Suppressor macrophage treated with lipopolysaccharide for 1 hour (primary cell): ENCODE measurements around the gene SERINC4.

Experiments used
- DNase-seq, 3 donors: peaks; one replicate each; pipeline ENCODE4 v3.0.0-alpha.2; 2020 to 2022

The SERINC4 gene

GRCh38 chr15:43795997-43796396, 4.0 kb downstream of the SERINC4 start:
- DNase-seq = no peak

- DNase-seq = no peak
Measured at GRCh38 chr15:43795197-43795596, 4.8 kb downstream of the SERINC4 start.

GRCh38 chr15:43794269-43795037, 5.6 kb downstream of the SERINC4 start:
- DNase-seq = no peak

DNA sequence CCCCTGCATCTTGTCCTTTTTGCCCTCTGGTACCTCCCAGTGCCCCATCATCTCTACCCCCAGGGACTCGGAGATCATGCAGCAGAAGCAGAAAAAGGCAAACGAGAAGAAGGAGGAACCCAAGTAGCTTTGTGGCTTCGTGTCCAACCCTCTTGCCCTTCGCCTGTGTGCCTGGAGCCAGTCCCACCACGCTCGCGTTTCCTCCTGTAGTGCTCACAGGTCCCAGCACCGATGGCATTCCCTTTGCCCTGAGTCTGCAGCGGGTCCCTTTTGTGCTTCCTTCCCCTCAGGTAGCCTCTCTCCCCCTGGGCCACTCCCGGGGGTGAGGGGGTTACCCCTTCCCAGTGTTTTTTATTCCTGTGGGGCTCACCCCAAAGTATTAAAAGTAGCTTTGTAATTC, 6.4 kb downstream of the SERINC4 start:
- DNase-seq = no peak

DNA sequence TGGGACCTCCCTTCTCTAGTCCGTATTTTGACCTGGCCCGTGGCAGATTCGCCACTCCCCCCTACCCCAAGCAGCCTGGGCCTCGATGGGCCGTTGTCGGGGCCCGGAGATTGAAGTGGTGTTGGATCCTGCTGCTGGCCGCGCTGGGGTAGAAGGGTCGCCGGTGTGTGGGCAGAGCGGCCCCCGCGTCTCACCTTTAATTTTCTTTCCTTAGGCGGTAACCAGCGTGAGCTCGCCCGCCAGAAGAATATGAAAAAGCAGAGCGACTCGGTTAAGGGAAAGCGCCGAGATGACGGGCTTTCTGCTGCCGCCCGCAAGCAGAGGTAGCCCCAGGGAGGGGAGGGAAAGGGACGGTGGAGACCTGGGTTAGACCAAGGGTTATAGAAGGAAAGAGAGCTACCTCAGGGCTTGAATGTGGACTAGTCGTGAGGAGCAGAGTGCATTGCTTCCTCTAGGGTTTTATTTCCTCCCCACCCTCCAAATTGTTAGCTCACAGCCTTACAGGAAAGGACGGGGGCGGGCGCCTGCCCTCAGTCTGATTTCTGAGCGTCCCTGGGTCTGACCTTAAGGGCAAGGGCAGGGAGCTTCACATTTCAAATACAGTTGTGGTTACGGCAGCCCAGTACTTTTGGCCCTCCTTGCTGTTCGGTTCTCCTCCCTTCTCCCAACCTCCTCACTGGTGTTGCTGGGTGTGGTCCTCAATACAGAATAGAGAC, 7.1 kb downstream of the SERINC4 start:
- DNase-seq = peak; percentile 78 to 83 (median 81)

GRCh38 chr15:43791993-43792760, 7.8 kb downstream of the SERINC4 start, which contains the start of gene SERF2:
SERF2 (plus strand) TSS chr15:43792320; CDS start chr15:43792377, 57 bp downstream.
- DNase-seq = peak; percentile 99 to 100 (median 100)

GRCh38 chr15:43789409-43789808, 10.6 kb downstream of the SERINC4 start:
- no peak for DNase-seq

- DNase-seq = no peak
Measured at GRCh38 chr15:43779016-43779415, 21.0 kb downstream of the SERINC4 start.

GRCh38 chr15:43777267-43777914, 22.6 kb downstream of the SERINC4 start:
- peak; percentile 75 to 82 (median 77) for DNase-seq

DNA sequence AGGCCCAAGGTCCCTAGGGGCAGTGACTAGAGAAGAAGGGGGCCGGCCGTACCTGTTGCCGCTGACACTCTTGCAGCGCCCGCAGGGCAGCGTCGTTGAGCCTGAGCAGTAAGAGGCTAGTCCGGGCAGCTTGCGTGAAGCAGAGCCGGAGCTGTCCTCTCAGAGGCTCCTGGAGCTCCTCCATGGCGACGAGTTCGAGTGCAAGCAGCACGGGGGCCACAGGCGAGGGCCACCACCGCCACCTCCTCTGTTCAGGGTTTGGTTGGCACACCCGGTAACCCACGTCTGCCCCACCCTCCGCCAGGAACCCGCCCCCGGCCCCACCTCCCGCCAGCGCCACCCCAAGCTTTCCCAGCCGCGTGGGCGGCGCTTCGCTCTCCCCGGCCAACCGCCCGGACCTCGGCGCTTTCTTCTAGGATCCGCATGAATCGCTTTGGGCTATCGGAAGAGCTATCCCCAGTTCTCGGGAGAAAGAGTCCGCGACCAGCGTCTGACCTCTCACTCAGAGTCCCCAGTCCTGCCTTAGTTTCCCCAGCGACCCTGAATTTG, 23.2 kb downstream of the SERINC4 start, which contains the start of gene ELL3:
ELL3 (minus strand) TSS at position 249 of the 549 bp plus-strand sequence; CDS start at position 184, 65 bp downstream.
- DNase-seq = peak; percentile 84 to 95 (median 92)

DNA sequence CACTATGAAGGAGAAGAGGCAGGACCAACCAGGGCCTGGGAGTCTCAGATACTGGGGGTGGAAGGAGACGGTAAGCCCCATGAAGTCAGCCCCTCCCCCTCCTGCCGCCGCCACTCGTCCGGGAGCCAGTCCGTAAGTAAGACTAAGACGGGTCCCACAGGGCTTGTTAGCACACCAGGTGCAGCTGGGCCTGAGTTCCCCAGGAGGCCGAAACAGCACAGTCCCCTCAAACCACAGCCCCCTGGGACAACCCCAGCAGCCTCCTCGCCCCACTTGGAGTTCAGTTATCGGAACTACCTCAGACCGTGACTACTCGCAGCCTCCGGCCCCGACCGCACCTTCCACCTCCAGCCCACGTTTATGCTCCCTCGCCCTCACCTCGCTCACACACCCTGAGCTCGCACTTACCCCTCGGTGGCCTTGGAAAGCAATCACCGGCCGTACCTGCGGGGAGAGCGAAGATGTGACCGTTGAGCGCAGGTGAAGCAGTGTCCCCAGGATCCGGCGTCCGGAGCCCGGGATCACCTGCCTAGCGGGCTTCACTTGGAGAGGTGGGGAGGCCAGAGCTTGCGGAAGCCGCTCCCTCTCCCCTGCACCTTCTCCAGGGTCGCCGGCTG, 23.8 kb downstream of the SERINC4 start:
- no peak for DNase-seq

DNA sequence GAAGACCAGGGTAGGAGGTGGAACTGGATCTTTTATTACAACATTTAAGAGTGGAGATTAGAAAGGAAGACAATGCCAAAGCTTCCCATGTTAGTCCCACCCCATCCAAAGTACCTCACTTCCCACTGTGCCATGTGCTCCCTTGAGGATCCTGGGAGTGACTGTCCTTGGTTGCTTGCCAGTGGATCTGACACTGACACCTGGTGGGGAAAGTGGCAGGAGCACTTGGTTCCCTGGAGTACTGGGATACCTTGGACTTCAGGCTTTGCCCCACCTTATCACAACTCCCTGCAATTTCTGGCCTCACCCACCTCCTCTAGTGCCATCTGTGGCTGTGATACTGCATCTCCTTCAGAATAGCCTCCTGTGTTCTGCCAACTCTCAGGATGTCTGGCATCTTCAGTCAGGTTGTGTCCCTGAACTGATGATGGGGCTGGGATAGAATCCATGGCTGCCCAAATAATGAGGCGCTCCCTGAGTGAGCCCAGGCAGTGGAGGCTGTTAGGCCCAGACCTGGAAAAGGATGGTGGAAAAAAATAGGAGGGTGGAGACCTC, 24.5 kb downstream of the SERINC4 start:
- DNase-seq = no peak

DNA sequence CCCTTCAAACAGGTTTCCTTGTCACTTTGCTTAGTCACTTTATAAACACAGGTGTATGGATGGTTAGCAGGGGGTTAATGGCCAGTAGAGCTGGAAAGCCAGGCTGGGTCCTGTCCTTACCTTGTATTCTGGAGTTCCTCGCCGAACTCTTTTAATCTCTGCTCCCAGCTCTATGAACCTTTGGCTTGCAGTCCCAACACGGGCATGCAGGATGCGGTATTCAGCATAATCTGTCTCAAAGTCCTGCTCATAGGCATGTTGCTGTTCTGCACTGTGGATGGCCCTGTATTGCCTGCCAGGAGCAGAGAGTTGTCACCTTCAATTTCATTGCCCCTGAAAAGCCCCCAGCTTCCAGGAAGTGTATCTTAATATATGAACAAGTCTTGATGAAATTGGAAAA, 26.0 kb downstream of the SERINC4 start:
- no peak for DNase-seq

- no peak for DNase-seq
Measured at GRCh38 chr15:43772624-43773023, 27.4 kb downstream of the SERINC4 start.

DNA sequence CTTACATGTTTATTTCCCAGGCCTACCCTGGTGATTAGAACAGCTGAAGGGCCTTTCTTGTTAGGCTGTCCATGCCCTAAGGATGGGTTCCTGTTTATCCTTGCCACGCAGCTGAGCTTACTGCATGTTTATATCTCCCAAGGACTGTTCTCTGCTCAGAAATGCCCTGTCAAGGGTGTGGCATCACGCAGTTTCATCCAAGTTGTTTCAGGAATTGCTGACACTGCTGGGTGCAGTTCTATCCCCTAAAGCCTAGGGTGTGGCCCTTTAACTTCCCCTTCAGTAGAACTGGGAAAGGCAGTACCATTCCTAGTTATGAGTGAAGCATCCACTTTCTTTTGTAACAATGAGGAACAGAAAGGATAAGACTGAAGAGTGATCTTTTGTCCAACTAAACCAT, 28.2 kb downstream of the SERINC4 start:
- DNase-seq = peak; percentile 67 to 79 (median 69)

GRCh38 chr15:43769584-43770228, 30.3 kb downstream of the SERINC4 start:
- peak; percentile 75 to 81 (median 78) for DNase-seq

- no peak for DNase-seq
Measured at GRCh38 chr15:43763819-43764446, 36.1 kb downstream of the SERINC4 start.

- no peak for DNase-seq
Measured at GRCh38 chr15:43762824-43763223, 37.2 kb downstream of the SERINC4 start.

- DNase-seq = no peak
Measured at GRCh38 chr15:43751885-43752284, 48.1 kb downstream of the SERINC4 start.

DNA sequence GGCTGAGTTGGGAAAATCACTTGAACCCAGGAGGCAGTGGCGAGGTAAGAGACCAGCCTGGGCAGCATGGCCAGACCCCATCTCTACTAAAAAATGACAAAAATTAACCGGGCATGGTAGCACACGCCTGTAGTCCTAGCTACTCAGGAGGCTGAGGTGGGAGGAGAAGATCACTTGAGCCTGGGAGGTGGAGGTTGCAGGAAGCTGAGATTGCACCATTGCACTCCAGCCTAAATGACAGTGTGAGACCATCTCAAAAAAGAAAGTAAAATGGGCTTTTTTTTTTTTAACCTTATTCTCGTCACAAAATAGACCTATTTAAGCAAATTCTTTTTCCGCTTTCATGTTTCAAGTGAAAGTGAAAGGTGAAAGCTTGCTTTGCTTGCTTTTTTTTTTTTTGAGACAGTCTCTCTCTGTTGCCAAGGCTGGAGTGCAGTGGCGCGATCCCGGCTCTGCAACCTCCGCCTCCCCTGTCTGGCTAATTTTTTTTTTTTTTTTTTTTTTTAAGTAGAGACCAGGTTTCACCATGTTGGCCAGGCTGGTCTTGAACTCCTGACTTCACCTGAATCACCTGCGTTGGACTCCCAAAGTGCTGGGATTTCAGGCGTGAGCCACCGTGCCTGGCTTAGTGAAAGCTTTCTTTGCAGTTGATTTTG, 50.2 kb downstream of the SERINC4 start:
- DNase-seq = peak; percentile 38 to 82 (median 48)
